Globus pallidus (tissue), 1 donor: ENCODE measurements around the gene NFATC4.
"Not testable (repeated sequence)": the region's sequence is repeated elsewhere in the genome, so short reads cannot be mapped to it uniquely, and the experiment has no call there.

ENCODE experiments used
- DNase-seq: peaks from one replicate; pipeline ENCODE4 v3.0.0-alpha.2; 2015; ENCODE audit warnings: low spot score

The NFATC4 gene

GRCh38 chr14:24368212-24368561 is 203 bp downstream of the NFATC4 start:
- DNase-seq = no peak

GRCh38 chr14:24368562-24369252 is 723 bp downstream of the NFATC4 start:
- DNase-seq = peak; percentile 14

- no peak for DNase-seq
Measured at GRCh38 chr14:24369463-24369862, 1.5 kb downstream of the NFATC4 start.

- DNase-seq = no peak
Measured at GRCh38 chr14:24369907-24370687, 2.1 kb downstream of the NFATC4 start.

GRCh38 chr14:24370748-24371147 is 2.8 kb downstream of the NFATC4 start:
- no peak for DNase-seq

- not testable (repeated sequence) for DNase-seq
Measured at GRCh38 chr14:24371605-24372004, 3.6 kb downstream of the NFATC4 start.

GRCh38 chr14:24372701-24373416 is 4.9 kb downstream of the NFATC4 start:
- no peak for DNase-seq

GRCh38 chr14:24376448-24377070 is 8.6 kb downstream of the NFATC4 start:
- DNase-seq = no peak

- DNase-seq = no peak
Measured at GRCh38 chr14:24377126-24377525, 9.1 kb downstream of the NFATC4 start.

- no peak for DNase-seq
Measured at GRCh38 chr14:24377657-24378056, 9.7 kb downstream of the NFATC4 start.

GRCh38 chr14:24378327-24378726 is 10.3 kb downstream of the NFATC4 start:
- DNase-seq = no peak

GRCh38 chr14:24378981-24379906 is 11.3 kb downstream of the NFATC4 start:
- no peak for DNase-seq

- no peak for DNase-seq
Measured at GRCh38 chr14:24379907-24380730, 12.1 kb downstream of the NFATC4 start.

- no peak for DNase-seq
Measured at GRCh38 chr14:24381363-24382063, 13.5 kb downstream of the NFATC4 start.

GRCh38 chr14:24382064-24382371 is 14.0 kb downstream of the NFATC4 start:
- no peak for DNase-seq

- no peak for DNase-seq
Measured at GRCh38 chr14:24384169-24384568, 16.2 kb downstream of the NFATC4 start.

- DNase-seq = no peak
Measured at GRCh38 chr14:24385524-24385923, 17.5 kb downstream of the NFATC4 start.

- DNase-seq = no peak
Measured at GRCh38 chr14:24387009-24387345, 19.0 kb downstream of the NFATC4 start.

GRCh38 chr14:24387579-24387978 is 19.6 kb downstream of the NFATC4 start:
- not testable (repeated sequence) for DNase-seq
